Measurements from ENCODE around the gene BICC1. TPM values are rescaled to one million over a fixed set of nuclear protein-coding genes. Genes with fewer than 3 reads are reported as not detected.

BICC1 gene
- total RNA-seq, 1 experiment from 2014 or later, result 0.57 TPM

DNA sequence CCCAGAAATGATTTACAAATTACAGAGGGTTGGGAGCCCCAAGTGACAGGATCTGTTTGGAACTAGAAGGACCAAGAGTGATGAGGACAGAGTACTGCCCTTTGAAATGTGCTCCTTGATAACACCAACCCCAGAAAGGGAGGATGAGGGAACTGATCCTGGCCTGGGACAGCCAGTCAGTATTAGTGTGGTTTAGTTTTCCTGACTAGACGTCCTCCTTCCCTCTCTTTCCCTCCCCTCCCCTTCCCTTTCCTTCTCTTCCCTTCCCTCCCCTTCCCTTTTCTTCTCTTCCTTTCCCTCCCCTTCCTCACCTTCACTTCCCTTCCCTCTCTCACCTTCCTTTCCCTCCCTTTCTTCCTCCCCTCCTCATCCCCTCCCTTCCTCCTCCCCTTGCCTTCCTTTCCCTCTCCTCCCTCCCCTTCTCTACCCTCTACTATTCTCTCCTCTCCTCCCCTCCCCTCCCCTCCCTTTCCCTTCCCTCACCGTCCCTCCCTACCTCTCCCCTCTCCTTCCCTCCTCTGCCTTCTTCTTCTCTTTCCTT, 31.0 kb upstream of the BICC1 start:
- Mint-ChIP-seq H3K4me3 (no peak overlapping the region), H3K4me1 (peaks cover 15 to 21% of the 10 kb centered on the region in 2 experiments), H3K27me3 (ENCODE audit: low read depth) (no peaks in the 10 kb centered on the region), H3K27ac (peak overlapping the region in 1 of 3 experiments; percentile 92; a peak in 3 of 7 replicates), H3K36me3 (ENCODE audit: insufficient read depth in 1 of 3, low read depth in 3 of 3) (no peaks in the 10 kb centered on the region), H3K9me3 (no peaks in the 10 kb centered on the region)
- no peaks in the 10 kb centered on the region for H3K9me3 ChIP-seq (ENCODE audit: control insufficient read depth, low read depth, low read length)
- H3K14ac ChIP-seq (ENCODE audit: insufficient read depth, low read length), result no peak overlapping the region
- H4K8ac ChIP-seq (replicated peaks; ENCODE audit: insufficient read length, low read depth, low read length), result no peak overlapping the region
- no peak overlapping the region for H4K91ac ChIP-seq (ENCODE audit: insufficient read length, low read depth, low read length)
- H2BK15ac ChIP-seq (ENCODE audit: low read depth, low read length), result no peak overlapping the region
- no peak for DNase-seq
- no peak overlapping the region for H2BK5ac ChIP-seq (ENCODE audit: insufficient read length, low read length)
- H4K5ac ChIP-seq (ENCODE audit: insufficient read length, low read depth, low read length), result no peak overlapping the region
- H4K20me1 ChIP-seq (ENCODE audit: control insufficient read depth, insufficient read depth, insufficient read length), result no peaks in the 10 kb centered on the region
- TF ChIP-seq, protein P1, sequence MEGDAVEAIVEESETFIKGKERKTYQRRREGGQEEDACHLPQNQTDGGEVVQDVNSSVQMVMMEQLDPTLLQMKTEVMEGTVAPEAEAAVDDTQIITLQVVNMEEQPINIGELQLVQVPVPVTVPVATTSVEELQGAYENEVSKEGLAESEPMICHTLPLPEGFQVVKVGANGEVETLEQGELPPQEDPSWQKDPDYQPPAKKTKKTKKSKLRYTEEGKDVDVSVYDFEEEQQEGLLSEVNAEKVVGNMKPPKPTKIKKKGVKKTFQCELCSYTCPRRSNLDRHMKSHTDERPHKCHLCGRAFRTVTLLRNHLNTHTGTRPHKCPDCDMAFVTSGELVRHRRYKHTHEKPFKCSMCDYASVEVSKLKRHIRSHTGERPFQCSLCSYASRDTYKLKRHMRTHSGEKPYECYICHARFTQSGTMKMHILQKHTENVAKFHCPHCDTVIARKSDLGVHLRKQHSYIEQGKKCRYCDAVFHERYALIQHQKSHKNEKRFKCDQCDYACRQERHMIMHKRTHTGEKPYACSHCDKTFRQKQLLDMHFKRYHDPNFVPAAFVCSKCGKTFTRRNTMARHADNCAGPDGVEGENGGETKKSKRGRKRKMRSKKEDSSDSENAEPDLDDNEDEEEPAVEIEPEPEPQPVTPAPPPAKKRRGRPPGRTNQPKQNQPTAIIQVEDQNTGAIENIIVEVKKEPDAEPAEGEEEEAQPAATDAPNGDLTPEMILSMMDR (conservative IDR thresholded peaks at IDR 0.05), result no peak
- H3T11ph ChIP-seq (ENCODE audit: low read length), result no peak overlapping the region
- H3K23me2 ChIP-seq (ENCODE audit: insufficient read length, low read depth, low read length, poor library complexity, severe bottlenecking), result no peaks in the 10 kb centered on the region
- no CpG with 5 or more reads among the region's 2 CpGs for WGBS (ENCODE audit: extremely low coverage, insufficient read length, low lambda C conversion rate)
- no peak overlapping the region for H2BK120ac ChIP-seq (ENCODE audit: low read depth, low read length, poor library complexity, severe bottlenecking)
- no peak overlapping the region for H3K23ac ChIP-seq (ENCODE audit: insufficient read length, low read depth, low read length)
- no peak overlapping the region for H3K18ac ChIP-seq (ENCODE audit: insufficient read length, low read depth, low read length)
- no peaks in the 10 kb centered on the region; the same call in 1 of the 2 replicates for H3K4me1 ChIP-seq (ENCODE audit: insufficient read depth, low read length)
- H2AFZ ChIP-seq (ENCODE audit: low read length), result no peak overlapping the region
- H2BK20ac ChIP-seq (ENCODE audit: low read depth, low read length, poor library complexity, severe bottlenecking), result no peak overlapping the region
- no peaks in the 10 kb centered on the region for H3K79me2 ChIP-seq (ENCODE audit: insufficient read depth, low read length)
- H3K4me2 ChIP-seq (ENCODE audit: insufficient read depth, insufficient read length, low read length), result no peak overlapping the region
- no peak overlapping the region for H3K4ac ChIP-seq (ENCODE audit: low read depth, low read length)
- H3K27me3 ChIP-seq (ENCODE audit: insufficient read depth, low read length), result no peaks in the 10 kb centered on the region
- no peak overlapping the region for H2BK12ac ChIP-seq (ENCODE audit: insufficient read length, low read depth, low read length)
- H3K56ac ChIP-seq (ENCODE audit: insufficient read length, low read depth, low read length), result no peak overlapping the region
- H3K9ac ChIP-seq (ENCODE audit: extremely low read depth, insufficient read length, low read length), result no peak overlapping the region
- H3K27ac ChIP-seq (ENCODE audit: insufficient read length, low read depth, low read length), result no peak overlapping the region
- H2AK5ac ChIP-seq (ENCODE audit: insufficient read length, low read length), result no peak overlapping the region
- no peaks in the 10 kb centered on the region for H3K79me1 ChIP-seq (ENCODE audit: insufficient read depth, low read depth, low read length, poor library complexity, severe bottlenecking)

Data from H9 (cell line).